Iris pigment epithelial cell (primary cell): ENCODE results near the gene LRFN5.
"Not testable (repeated sequence)": the region's sequence is repeated elsewhere in the genome, so short reads cannot be mapped to it uniquely, and the experiment has no call there.

ENCODE experiments used
- DNase-seq: peaks from one replicate; pipeline ENCODE4 v3.0.0-alpha.2; 2011; ENCODE audit warnings: low read depth

Gene LRFN5

DNA sequence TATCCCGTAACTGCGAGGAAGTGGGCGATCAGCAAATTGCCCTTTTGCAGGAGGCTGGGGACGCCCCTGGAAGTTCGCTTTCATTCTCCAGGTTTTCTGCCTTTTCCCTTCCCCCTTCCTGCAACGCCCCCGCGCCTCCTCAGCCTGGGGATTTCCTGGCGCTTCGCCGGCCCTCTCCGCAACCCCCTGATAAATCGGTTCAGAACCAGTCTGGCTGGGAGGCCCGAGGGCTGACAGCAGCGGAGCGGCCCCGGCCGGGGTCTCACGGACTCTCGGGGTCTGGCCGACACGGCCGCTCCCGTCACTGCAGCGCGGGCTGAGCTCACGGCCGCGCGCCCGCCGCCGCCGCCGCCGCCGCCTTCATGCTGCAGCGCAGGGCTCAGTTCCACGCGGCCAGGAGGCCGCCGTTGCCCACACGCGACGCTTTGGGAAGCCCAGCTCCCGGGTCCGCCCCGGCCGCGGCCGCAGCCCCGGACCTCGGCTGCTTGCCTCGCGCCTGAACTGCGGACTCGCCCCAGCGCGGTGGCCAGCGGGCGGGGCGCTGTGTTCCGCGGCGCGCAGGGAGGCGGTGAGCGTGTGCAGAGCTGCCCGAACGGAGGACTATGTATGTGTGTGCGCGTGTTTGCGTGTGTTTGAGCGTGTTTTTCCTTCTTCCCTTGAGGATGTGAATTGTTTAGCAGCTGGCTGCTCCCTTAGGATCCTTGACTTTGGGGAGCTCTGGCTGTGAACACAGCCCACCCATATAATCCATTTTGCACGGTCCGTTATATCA is at the start of gene LRFN5:
TSS of gene LRFN5 (plus strand) at position 345 of the 772 bp plus-strand sequence.
- peak; percentile 47 for DNase-seq

DNA sequence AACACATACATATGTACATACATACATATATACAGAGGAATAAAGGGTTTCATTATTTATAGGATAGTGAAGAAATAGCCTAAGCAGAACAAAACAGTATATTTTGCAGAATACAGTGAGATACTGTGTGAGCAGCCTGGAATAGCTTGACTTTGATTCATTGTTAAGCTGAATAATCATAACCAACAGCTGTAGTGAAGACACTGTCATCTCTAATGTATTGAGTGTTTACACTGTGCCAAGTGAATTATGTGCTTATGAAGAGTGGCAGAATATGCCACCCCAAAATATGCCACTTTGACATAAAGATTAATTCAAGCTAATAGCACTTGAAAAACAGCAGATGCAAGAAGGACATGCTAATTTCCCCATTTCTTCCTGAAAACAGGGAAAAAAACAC is 48.2 kb upstream of the LRFN5 start:
- DNase-seq: no peak

DNA sequence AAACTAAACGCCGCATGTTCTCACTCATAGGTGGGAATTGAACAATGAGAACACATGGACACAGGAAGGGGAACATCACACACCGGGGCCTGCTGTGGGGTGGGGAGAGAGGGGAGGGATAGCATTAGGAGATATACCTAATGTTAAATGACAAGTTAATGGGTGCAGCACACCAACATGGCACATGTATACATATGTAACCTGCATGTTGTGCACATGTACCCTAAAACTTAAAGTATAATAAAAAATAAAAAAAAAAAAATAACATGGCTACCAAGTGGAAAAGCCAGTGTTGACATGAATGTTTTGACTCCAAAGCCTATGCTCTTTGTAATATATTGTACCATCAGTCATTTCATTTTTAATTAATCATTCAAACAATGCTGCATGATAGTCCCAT is 39.8 kb upstream of the LRFN5 start:
- DNase-seq: not testable (repeated sequence)

DNA sequence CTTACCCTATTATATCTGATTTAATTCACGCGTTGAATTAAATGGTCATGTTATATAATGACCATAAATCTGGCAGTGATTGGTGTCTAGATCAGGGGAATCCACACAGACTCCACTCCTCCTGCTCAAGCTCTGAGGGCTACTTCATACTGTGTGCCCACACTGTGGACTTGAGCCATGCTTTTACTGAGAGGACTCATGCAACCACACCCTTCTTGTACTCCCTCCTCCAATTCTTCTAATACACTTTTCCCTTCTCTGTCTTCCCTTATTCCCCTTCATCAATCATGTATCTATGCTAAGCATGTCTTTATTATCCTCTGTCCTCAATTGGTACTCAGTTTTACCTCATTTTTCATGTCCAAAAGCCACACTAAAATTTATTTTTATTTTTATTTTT is 37.7 kb upstream of the LRFN5 start:
- no peak for DNase-seq

DNA sequence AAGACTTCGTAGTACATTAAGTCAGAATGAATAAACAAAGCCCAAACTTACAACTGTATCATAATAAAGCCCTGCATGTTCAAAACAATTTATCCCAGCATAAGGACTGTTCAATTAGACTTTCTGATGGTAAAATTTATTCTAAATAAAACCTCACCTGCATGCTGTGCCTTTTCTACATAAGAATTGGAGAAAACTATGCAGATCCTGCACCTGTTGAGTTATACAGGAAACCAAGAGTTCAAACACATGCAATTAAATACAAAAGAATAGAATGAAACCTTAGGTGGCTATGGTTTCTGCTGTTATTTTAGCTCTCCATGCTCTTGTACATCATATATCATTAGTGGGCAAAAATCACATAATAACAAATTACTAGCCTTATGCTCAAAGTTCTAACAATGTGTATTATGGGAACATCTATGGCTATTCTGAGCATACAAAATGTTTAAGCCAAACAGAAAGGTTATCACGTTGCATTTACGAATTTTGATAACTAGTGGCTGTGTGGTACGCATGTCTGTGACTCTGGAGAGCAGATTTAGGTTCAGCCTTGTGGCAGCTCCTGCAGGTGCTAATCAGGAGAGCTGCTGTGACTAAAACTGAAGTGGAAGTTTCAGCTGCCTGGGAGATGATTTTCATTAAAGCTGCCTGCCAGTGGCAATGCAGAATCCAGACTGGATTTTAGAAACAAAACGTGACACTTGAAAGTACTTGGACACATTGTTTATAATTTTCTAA is 36.1 kb upstream of the LRFN5 start:
- no peak for DNase-seq

DNA sequence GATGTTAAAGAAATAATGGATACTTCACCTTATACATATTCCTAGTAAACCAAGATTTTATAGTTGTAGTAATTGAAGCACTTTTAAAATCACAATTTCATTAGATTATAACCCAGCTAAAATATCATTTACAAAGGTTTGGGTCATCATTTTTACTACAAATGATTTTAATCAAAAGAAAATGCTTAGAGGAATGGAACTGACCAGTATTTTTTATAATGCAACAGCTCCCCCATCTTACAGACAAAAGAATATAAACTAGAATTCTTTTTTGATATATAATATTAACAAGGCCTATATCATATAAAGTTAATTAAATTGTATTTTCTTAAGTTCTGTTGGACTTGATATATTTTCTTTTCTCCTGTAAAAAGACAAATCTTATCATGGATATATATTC is 20.4 kb upstream of the LRFN5 start:
- no peak for DNase-seq

DNA sequence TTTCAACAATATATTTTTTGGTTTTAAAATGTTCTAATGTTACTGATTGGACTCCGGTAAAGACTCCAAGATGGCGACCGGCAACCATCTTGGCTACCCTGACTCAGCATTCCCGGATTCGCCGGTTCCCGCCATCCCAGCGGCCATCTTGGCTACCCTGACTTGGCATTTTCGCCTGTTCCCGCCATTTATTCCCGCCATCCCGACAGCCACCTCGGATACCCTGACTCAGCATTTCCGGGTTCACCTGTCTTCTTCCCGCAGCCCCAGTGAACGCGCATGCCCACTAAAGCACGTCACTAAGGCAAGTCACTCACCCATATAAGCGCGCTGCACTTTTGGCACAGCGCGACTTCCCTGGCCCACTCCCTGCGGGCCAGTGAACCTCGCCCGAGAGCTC is 9.0 kb upstream of the LRFN5 start:
- DNase-seq: no peak

DNA sequence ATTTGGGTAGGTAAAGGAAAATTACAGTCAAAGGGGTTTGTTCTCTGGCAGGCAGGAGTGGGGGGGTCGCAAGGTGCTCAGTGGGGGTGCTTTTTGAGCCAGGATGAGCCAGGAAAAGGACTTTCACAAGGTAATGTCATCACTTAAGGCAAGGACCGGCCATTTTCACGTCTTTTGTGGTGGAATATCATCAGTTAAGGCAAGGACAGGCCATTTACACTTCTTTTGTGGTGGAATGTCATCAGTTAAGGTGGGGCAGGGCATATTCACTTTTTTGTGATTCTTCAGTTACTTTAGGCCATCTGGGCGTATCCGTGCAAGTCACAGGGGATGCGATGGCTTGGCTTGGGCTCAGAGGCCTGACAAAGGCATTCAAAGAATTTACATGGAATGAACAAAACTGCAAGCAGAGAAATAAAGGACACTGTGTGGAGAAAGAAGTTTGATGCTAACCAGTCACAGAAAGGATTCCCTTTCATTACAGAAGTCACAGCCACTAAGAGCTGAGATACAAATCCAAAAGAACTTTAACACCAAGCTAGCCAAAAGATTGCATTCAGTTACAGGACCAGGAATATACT is 6.8 kb upstream of the LRFN5 start:
- DNase-seq: not testable (repeated sequence)

DNA sequence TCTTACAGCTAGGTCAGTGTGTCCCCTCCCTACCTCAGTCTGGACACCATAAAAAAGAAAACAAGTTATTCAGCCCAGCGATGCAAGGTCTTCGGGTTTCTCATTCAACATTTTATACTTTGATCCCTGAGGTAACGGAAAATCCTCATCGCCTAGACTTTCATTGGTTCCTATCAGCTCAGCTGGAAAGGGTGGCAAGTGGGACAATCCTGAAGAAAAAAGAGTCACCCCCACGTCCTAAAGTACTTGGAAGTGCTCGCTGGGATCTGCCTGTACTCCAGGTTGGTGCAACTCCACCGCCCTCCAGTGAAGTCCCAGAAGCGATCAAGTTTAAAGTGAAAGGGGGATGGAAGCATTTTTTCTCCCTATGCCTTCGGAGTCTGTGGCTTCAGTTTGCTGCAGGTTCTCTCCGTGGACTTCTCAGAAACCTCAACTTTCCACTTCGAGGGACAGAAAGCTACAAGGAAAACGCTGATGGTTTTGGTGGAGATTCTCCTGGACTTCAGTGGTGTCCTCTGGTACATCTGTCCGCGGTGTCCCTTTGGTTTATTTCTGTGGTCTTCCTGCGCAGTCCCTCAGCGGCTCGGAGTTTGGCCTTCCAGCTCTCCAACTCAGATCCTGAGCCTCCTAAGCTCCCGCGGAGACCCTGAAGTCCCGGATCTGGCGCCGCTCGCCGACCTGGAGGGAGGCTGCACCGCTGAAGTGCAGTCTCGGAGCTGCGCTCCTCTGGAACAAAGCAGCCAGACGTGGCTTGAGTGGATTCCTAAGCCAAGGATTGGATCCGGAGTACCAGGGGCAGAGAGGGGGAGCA is 1.8 kb upstream of the LRFN5 start:
- DNase-seq: peak; percentile 80

DNA sequence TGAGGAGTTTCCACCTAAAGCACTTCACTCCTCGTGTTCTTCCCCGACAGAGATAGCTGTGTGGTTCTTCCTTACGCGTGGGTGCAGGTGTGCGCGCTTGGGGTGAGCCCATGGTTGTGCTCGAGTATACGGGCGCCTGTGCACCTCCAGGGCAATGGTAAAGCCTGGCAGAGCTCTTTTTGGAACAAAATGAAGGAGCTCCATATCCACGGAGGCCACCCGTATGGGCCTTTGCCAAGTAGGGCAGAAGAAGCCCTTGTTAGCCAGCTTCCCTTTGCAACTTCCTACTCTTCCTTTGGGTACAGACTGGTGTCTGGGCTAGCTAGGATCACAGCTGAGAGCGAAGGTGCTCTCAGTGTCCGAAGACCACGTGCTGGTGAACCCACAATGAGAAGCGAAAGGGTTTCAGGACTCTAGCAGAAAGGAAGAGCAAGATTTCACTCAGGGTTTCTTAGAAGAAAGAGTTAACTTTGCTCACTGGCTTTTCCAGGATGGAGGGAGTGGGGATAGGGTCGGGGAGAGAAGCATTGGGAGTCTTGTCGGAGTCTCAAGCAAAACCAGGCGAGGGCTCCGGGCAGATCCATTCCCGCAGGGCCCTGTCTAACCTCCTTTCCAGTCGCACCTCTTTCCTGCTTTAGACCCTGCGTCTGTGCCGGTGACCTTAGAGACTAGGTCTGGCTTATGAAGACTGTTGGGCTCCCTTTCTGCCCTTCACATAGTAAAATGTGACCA is 960 bp upstream of the LRFN5 start:
- DNase-seq: peak; percentile 33

DNA sequence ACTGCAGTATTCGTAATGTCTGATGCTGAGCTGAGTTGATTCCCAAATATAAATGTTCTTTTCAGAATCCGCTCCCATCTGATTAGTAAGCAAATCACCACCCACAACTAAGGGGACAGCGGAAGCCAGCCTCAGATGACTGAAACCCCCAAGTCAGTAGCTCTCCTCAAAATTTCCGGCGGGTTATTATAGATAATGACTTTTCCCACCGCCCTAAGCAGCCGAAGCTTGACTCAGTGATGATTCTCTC is 469 bp upstream of the LRFN5 start:
- no peak for DNase-seq

DNA sequence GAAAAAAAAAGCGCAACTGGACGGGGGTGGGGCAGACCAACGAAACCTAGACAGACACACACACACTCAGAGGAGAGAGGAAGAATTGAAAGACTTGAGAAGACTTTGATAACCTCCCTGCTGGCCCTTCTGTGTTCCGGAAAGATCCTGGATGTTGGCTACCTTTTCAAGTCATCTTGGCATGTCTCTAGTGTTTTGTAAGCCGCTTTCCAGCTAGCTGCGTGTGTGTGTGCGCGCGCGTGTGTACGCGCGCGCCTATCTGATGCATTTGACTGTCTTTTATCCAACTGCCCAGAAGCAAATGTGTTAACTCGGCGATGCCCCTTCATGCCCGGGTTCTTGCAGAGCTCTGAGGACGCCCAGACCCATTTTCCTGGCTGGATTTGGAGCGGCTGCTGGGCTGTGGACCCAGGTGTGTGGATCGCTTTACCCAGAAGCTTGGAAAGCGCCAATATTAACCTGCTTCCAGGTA is 664 bp downstream of the LRFN5 start:
- peak; percentile 24 for DNase-seq

DNA sequence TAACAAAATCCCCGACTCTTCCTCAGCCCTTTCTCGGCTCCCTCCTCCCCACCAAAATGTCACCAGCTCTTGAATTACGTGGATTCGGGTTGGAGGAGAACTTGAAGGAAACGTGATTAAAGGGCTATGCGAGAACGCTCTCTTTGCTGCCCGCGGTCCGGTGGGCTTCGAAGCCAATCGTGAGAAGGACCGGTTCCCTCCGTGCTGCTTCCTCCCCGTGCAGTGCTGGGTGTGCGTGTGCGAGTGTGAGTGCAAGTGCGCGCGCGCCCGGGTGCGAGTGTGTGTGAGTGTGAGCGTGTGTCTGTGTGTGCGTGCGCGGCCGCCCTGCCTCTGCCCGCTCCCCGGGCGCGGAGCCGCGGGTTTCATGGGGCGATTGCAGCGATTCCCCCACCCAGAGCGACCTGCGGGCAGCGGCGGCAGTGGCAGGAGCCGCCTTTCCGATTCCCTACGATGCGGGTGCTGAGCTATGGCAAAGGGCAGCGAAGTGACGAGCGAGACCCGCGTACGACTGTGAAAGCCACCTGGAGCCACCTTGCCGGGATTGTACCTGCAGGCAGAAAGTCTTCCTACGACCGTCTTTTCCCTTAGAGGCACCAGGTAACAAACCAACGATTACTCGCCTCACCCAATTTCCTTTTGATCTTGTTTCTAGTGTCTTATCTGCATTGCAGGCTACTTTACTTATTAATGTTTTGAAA is 1.4 kb downstream of the LRFN5 start:
- DNase-seq: peak; percentile 1

DNA sequence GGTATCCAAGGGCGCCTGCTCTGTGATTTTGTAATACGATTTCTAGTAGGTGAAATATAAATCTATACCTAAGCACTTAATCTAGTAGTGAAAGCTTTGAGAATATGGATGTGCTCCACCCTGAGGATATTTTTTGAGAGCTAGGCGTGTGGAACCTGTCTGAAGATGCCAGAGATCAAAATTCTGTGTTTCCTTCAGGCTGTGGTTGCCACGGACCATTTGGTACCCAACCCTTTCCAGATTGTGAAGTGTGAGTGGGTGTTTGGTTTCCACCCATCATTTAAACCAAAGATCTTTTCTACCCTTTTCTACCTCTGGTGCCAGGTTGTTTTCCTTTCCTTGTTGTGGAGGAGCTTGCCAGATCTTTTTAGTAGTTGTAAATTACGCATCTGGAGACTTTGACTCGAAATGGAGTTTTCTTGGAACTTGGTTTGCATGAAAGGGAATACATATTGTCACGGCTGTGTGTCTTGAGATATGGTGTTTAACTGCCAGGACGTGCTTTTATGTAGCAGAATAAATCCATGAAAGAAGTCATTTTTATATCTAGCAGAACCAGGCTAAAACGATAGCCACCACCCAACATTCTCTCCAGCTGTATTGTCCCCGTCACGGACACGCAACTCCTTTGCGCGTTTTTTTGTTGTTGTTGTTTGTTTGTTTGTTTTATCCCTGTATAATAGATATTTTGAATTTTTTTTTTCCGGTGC is 2.2 kb downstream of the LRFN5 start:
- DNase-seq: no peak

DNA sequence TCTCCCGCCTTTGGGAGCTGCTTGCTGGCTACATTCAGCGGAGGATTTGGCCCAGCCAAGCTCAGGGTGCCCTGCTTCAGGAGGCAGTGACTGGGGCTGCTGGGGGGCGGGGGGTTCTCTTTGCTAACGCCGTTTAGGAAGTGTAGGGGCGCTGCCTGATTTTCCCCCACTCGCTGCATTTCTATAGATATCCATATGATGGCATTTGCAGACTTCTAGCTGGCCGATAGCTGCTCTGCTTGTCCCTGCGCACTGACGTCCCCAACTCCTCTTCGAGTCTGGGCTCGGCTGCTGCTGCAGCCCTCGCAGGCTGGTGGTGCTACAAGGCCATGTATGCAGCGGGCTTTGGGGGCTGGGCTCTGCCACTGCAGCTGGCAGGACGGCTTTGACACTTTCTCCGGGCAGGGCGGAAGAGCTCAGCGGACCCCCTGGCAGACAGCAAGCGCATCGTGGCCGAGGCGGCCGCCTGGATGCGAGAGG is 3.1 kb downstream of the LRFN5 start:
- peak; percentile 28 for DNase-seq

DNA sequence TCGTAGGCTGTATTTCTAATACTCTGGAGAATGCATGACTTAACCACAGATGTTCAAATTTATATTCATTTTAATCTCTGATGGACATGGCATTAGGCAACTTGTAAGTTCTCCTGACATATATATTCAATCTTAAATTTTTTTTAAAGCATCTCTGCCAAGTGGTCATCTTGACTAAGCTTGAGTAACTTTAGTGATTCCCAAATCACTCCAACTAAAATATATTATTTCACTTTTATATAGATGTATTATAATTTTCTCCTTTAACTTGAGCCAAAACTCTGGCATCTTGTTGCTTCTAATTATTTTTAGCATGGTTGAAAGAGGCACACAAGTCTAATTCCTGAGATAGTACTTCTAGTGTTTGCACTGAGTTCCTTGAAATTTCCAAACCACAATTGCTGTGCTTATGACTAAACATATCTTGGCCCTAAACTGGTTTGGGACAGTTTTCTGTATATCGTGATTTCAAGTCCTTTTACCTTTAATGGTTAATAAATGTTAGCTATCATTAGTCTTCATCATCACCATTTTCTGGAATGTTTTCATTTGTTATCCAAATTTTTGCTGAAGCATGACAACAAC is 8.4 kb downstream of the LRFN5 start:
- DNase-seq: no peak

DNA sequence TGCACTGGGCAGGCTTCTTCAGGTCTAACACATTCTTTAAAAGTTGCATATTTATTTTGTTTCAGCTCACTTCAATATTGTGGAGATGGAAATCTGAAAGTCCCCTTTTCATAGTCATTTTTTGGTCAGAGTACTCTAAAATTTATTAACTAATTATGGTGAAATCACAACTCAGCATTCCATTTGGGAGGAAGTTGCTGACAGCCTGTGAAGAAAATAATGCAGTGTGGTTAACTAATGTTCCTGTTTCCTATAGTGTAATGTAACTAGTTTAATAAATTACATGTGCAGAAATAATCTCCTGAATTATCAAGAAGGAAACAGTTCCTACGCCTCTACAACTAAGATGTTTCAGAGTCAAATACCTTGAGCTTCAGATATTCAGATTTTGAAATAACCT is 17.1 kb downstream of the LRFN5 start:
- no peak for DNase-seq

DNA sequence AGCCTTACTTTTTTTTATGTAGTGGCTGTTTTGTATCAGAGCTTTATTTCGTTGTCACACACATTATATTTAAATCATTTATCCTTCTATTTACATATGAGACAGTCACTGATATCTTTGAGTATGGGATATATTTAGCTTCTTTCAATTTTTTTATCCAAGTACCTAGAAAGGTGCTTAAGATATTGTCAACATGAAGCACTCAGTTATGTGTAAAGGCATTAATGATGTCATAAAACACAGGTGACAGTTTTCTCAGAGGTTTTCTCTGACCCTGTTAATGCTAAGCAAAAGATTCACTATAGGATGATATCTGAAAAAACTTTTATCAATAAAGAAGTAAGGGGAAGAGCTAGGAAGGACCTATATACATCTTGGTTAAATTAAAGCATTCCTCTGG is 23.2 kb downstream of the LRFN5 start:
- no peak for DNase-seq

DNA sequence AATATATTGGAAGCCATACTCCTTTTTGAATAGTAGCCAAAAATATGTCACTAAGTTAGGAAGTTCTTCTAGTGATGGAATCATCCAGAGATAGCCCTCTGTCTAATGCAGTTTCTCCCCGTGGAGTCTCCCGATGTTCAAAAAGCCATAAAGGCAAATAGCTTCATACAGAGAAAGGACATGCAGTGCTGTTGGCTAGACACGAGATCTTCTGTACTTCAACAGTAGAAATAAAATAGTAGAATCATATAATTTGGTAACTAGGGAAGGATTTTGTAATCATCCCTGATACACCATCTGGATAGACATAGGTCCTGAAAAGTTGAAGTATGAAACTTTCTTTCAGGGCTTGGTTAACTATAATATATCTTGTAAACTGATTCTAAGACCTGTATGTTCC is 27.6 kb downstream of the LRFN5 start:
- DNase-seq: no peak
